GM19467 (cell line): ENCODE measurements around the gene PRKD2.
"Not testable (repeated sequence)": the region's sequence is repeated elsewhere in the genome, so short reads cannot be mapped to it uniquely, and the experiment has no call there.

Experiments
- ATAC-seq: cut with Tn5 transposase; IDR thresholded peaks from one replicate; pipeline ENCODE4 v1.9.1; 2021; ENCODE audit warnings: mild to moderate bottlenecking, moderate library complexity; ENCODE audit not compliant: unreplicated experiment

The PRKD2 gene

GRCh38 chr19:46634656-46635218, 82.2 kb downstream of the PRKD2 start:
- no peak for ATAC-seq

- peak; percentile 50 for ATAC-seq
These were observed 82.8 kb downstream of the PRKD2 start for GRCh38 chr19:46634045-46634655.

- ATAC-seq = no peak
These were observed 83.8 kb downstream of the PRKD2 start for GRCh38 chr19:46633130-46633529.

GRCh38 chr19:46631481-46631880, 85.4 kb downstream of the PRKD2 start:
- no peak for ATAC-seq

- no peak for ATAC-seq
These were observed 86.2 kb downstream of the PRKD2 start for GRCh38 chr19:46630586-46631205.

GRCh38 chr19:46629546-46630025, 87.3 kb downstream of the PRKD2 start:
- ATAC-seq = no peak

GRCh38 chr19:46628970-46629369, 87.9 kb downstream of the PRKD2 start:
- ATAC-seq = not testable (repeated sequence)

- ATAC-seq = no peak
These were observed 90.5 kb downstream of the PRKD2 start for GRCh38 chr19:46626446-46626845.

- ATAC-seq = no peak
These were observed 91.2 kb downstream of the PRKD2 start for GRCh38 chr19:46625731-46626130.

- no peak for ATAC-seq
These were observed 91.8 kb downstream of the PRKD2 start, which contains the start of gene PTGIR for GRCh38 chr19:46624958-46625661. TSS of gene PTGIR (minus strand) at chr19:46625089. CDS start at chr19:46624225, 864 bp downstream.
